Fibroblast of skin of right quadriceps (primary cell): Measurements from ENCODE around the gene KCNH2.

Experiments used
- DNase-seq: peaks from one replicate; pipeline ENCODE4 v3.0.0-alpha.2; 2013

KCNH2 gene

GRCh38 chr7:151011097-151011409, 32.9 kb upstream of the KCNH2 start:
- DNase-seq: no peak

- peak; percentile 66 for DNase-seq
Measured at GRCh38 chr7:151010307-151011096, 32.4 kb upstream of the KCNH2 start.

- no peak for DNase-seq
Measured at GRCh38 chr7:151010037-151010306, 31.9 kb upstream of the KCNH2 start.

GRCh38 chr7:151009327-151010036, 31.4 kb upstream of the KCNH2 start:
- no peak for DNase-seq

GRCh38 chr7:151008511-151009323, 30.6 kb upstream of the KCNH2 start:
- peak; percentile 51 for DNase-seq

- no peak for DNase-seq
Measured at GRCh38 chr7:151008143-151008510, 30.0 kb upstream of the KCNH2 start.

GRCh38 chr7:151007469-151007898, 29.4 kb upstream of the KCNH2 start:
- DNase-seq: no peak

- DNase-seq: no peak
Measured at GRCh38 chr7:151006590-151007300, 28.6 kb upstream of the KCNH2 start.

GRCh38 chr7:151005566-151005965, 27.4 kb upstream of the KCNH2 start:
- no peak for DNase-seq

- DNase-seq: no peak
Measured at GRCh38 chr7:151003572-151003971, 25.5 kb upstream of the KCNH2 start.

- no peak for DNase-seq
Measured at GRCh38 chr7:151001546-151001945, 23.4 kb upstream of the KCNH2 start.

GRCh38 chr7:151000897-151001495, 22.9 kb upstream of the KCNH2 start:
- DNase-seq: no peak

GRCh38 chr7:150999497-151000230, 21.5 kb upstream of the KCNH2 start:
- DNase-seq: no peak

GRCh38 chr7:150999001-150999400, 20.9 kb upstream of the KCNH2 start:
- DNase-seq: no peak

GRCh38 chr7:150998341-150998740, 20.2 kb upstream of the KCNH2 start:
- DNase-seq: no peak

GRCh38 chr7:150997817-150998216, 19.7 kb upstream of the KCNH2 start:
- DNase-seq: no peak

- DNase-seq: no peak
Measured at GRCh38 chr7:150997075-150997511, 19.0 kb upstream of the KCNH2 start.

GRCh38 chr7:150996376-150997074, 18.4 kb upstream of the KCNH2 start:
- DNase-seq: no peak

GRCh38 chr7:150994838-150995510, 16.9 kb upstream of the KCNH2 start:
- no peak for DNase-seq

- no peak for DNase-seq
Measured at GRCh38 chr7:150994141-150994837, 16.2 kb upstream of the KCNH2 start.
